ENCODE measurements around the gene DNAH9.

DNAH9 gene

DNA sequence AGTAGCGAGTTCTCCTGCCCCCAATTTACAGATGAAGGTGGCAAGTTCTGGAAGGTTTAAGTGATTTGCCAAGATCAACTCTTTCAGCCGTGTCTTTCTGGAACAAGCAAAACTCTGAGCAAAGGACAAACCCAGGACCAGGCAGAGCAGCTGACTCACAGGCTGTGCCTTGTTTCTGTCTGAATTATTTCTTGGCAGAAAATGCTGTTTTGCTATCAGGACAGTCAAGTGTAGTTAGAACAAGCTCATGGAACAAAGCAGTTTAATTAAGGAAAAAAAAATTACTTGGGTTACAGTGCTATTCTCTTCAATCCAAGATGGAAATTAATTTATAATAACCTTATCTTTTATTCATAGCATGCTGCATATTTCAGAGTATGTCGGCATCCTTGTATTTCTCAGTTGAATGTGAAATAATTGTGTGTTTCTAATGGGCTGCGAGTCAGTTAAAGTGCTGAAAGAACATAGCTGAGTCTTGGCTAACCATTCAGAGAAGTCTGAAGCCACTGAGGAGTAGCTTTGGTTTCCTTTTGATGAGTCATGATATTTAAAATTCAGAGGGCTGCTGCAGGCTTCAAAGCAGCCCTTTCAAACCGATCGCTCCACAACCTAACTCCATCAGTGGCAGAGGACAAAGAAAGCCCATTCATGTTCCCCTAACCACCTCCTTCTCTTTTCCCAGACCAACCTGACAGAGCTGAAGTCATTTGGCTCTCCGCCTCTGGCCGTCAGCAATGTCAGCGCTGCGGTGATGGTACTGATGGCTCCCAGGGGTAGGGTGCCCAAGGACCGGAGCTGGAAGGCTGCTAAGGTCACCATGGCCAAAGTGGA, 255.3 kb downstream of the DNAH9 start:
- DNase-seq: no peak

DNA sequence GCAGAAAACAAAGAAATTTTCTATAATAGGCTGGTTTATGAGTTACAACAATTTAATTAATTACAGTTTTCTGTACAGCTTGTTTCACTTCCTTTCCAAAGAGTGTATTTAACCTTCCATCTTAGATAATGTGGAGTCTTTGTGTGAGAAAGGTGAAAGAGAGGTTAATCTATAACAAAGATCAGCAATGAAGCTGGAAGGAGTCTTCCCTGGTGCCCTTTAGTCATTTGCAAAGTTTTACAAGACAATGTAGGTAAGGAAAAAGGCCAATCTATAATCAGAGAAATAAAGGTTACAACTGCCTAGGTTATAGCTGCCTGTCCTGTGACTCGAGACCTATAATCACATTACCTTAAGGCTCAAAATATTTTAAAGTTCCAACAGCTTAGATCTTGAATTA, 257.0 kb downstream of the DNAH9 start:
- no peak for DNase-seq

DNA sequence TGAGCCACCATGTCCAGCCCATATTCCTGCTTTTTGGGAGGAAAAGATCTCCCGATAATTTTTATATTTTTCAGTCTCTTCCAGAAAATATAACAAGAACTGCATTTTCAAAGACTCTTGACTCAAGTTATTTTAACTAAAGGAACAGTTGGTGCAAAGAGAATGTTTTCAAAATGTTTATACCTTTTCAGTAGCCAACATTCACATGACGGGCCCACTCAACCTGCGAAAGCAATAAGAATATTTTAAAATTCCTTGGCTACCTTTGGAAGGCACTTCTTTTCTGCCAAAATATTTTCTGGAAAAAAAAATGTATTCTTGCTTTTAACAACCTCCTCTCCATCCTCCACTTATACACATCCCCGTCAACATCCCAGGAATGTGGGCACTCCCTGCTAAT, 258.7 kb downstream of the DNAH9 start:
- no peak for DNase-seq

DNA sequence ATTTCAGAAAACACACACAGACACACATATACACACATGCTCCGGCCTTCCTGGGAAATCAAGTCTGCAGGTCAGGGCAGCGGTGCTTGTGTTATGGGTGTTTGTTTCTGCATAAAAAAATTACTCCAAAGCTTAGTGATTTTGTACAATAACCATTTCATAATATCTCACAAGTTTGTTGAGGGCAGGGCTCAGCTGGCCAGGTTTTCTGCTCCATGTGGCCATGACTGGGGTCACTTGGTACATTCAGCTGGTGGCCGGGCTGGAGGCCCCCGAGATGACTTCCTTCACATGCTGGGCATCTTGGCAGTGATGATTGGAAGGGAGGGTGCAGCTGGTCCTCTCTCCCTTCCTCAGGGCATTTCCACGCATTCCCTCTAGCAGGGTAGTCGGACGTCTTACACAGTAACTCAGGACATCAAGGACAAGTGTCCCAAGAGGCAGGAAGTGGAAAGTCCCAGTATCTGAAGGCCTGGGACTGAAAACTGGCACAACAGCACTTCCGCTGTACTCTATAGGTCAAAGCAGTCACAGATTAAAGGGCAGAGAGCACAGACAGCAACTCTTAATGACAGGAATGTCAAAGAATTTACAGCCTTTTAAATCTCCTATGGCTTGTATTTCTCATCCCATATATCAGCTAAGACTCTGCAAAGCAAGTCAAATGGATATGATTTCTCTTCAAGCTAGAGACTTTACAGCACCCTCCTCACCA, 271.6 kb downstream of the DNAH9 start:
- DNase-seq: no peak

DNA sequence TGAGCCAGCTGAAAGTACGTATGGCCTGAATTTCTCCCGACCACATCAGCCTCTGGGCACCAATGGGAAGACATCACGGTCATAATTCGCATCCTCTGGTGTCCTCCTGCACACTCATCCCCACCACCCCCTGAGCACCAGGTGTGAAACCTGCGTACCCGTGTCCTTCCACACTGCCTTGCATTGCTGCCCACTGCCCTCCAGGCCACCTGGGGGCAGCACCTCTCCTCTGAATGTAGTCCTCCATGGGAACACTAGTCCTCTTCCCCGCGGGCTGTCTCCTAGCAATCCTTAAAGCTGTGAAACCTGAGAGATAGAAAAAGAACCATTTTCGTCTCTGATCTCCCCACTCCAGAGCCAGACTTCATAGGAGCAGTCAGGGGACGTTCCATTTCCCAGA, 273.5 kb downstream of the DNAH9 start:
- DNase-seq: no peak

DNA sequence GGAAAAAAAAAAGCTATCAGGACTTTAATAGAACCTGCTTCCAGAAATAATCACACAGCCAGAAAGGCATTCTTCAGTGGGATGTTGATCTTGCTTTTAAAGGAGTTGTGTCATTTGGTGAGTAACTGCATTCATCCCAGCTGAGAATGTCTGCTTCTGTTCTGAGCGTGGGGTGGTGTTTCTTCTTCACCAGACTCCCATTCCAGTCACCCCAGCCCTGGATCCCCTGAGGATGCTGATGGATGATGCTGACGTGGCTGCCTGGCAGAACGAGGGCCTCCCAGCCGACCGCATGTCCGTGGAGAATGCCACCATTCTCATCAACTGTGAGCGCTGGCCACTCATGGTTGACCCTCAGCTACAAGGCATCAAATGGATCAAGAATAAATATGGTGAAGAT, 276.5 kb downstream of the DNAH9 start:
- DNase-seq: no peak

DNA sequence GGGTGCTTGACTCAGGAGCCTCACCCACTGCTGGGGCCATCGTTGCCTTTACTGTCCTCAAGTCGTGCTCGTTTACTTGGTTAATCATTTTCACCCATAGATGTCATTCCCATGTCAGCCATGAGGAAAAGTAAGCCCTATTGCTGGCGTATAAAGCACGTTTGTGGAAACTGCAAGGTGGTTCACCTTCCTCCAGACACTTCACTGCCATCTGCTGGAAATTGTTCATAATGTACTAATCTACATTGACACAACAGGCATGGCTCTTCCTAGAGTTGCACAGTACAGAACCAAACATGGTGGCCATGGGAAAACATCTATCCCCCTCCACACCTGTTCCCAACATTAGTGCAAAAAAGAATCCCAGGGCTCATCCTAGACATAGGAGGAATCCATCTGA, 282.4 kb downstream of the DNAH9 start:
- DNase-seq: no peak

DNA sequence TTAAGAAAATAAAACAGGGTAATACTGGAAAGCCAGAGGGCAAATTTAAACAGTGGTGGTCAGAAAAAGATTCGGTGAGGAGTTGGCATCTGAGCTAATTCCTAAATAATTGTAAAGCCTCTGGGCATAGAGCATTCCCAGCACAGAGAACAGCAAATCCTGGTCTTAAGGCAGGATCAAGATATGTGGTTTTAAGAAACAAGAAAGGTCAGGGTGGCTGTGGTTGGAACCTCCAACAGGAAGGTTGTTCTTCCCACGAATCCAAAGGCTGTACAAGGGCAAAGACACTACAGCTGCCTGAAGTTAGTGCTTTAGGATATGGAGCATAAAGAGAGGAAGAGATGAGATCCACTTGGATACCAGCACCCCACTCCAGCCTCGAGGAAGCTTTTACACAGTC, 284.4 kb downstream of the DNAH9 start:
- no peak for DNase-seq

DNA sequence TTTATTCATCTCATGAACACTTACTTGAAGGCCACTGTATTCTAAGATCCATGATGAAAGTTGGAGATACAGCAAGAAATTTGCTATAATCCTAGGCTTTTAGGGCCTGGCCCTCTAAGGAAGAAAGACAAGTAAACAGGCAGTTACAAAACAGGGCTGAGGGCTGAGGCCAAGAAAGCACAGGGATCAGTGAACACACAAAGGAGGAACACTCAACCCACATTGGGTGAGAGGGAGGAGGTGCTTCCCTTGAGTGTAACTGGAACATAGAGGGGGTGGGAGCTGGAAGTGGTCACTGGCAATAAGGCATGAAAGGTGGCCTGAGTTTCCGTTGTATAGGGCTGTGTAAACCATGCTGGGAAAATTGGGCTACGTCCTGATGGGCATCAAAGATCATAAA, 286.8 kb downstream of the DNAH9 start:
- DNase-seq: no peak

DNA sequence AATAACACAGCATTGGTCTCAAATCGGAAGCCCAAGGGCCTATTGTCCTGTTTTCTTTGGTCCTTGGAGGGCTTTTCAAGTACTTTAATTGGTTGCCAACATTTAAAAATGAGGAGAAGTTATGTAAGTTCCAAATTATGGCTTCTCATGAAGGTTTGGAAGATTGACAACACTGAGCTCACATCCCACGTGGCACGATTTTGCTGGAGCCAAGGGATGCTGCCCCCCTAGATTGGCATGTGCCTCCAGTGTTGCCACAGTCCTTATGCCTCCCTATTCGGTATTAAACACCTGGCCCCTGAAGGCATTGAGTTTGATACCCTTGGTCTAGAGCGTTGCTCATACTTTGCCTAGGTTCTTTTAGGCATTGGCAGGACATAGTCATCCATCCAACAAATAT, 291.0 kb downstream of the DNAH9 start:
- no peak for DNase-seq

DNA sequence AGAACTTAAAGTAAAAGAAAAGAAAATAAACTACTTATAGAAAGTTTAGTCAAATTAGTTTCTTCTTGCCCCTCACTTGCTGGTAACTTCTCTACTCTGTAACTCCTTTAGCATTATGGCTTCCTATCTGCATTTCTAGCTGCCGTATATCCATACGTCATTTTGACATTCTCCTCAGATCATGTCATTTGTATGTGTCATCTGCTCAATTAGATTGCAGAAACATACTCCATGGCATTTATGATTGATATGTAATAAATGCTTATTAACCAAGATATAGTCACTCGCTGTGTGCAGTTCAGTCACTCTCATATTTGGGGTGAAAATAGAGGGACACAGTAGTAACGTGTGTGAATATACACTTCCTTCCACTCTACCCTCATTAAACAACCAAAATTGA, 295.6 kb downstream of the DNAH9 start:
- DNase-seq: no peak

DNA sequence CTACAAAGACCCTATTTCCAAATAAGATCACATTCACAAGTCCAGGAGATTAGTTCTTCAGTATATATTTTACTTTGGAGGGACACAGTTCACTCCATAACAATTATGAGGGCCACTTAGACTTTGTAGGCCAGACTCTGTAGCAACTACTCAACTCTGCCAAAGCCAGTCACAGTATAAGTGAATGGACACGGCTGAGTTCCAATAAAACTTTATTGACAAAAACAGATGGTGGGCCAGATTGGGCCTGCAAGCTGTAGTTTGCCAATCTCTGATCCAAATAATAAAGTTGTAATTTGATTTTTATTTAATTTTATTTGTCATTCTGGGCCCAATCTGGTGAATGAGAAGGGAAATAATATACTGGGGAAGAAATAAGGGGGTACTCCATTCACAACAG, 297.9 kb downstream of the DNAH9 start:
- DNase-seq: no peak

DNA sequence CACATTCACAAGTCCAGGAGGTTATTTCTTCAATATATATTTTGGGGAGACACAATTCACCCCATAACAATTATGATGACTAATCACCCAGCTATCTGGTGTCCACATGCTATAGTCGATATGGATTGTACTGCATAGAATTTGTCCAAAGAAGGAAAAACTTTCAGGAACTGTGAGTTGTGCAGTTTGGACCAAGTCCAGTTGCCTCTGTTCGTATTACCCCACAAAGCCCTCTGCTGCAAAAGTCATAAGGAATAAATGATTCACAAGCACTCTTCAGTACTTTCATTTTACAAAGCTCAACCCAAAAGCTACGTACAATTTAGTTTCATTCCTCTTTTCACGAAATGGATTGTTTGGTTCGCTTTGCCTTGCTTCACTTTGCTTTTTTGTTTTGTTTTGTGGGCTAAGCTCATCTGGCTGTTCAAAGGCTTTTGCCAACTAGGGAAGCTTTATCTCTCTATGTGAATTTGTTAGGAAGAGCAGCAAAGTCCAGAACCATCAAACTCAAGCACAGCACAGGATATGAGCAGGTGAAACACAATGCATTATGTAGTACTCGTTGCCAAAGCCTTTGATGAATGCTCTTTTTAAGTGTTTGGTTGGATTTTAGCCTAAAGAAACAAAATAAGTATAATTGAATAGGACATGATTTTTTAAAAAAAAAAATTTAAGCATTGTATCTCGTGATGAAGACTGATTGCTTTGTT, 300.4 kb downstream of the DNAH9 start:
- DNase-seq: no peak

DNA sequence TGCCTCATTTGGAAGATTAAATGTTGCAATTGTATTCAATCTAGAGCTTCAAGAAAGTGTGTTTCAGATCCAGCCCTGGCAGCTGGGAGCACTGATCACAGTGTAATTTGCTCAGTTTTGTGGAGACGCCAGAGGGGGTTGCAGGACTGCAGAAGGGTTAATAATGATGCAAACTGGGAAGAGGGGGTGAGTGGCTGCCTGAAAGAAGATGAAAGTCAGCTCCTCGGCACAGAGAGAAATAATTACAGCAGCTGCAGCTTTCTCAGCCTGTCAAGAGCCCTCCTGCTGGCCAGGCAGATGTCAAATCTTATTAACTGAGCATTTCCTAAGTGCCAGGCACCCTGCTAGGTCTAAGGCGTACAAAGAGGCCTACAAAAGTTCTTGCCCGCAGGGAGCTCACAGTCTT, 301.3 kb downstream of the DNAH9 start:
- no peak for DNase-seq

DNA sequence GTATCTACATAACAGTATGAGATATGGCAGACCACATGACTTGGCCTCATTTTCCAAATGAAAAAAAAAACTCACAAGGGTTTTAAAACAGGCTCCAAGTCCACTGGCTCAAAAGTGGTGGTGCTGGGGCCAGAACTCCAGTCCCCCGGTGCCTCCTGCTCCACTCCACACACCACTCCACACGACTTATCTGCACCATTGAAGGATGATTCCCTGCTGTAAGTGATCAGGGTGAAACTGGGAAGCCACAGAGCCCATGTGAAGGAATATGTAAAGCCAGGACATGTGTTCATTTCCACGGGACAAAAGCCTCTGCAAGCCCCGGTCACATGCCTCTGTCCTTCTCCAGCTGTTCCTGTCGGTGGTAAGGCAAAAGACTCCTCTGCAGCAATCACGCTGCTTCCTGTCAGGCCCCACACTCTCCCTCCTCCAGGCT, 301.8 kb downstream of the DNAH9 start:
- no peak for DNase-seq

DNA sequence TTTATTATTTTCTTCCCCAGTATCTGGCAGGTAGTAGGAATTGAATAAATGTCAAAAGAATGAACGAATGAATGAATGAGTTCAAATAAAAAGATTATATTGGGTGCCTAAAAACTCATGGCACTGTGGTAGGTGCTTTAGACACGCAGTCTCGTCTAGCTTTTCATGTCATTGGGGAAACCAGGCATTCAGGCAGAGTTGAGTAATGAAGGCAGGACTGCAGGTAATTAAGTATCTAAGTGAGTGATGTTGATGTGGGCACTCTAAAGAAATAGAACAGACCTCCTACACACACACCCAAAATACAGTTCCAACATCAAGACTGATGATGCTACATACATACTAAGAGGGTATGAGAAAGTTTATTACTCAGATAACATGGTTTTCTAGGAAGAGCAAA, 302.4 kb downstream of the DNAH9 start:
- DNase-seq: no peak

DNA sequence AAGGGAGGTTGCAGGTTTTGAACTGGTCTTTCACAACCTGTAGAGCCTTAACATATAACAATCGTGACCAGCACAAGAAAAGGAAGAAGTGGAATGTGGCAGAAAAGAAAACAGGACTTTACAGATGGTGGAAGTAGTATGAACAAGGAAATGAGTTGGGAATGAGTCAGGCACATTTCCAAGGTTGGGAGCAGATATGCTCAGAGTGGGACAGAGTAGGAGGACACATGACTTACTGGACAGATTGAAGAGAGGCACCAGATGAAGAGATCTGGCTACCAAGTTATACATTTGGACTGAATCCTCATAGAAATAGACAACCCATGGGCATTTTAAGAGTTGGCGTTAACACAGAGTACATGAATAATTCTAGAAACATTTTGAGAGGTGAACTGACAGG, 303.7 kb downstream of the DNAH9 start:
- no peak for DNase-seq

DNA sequence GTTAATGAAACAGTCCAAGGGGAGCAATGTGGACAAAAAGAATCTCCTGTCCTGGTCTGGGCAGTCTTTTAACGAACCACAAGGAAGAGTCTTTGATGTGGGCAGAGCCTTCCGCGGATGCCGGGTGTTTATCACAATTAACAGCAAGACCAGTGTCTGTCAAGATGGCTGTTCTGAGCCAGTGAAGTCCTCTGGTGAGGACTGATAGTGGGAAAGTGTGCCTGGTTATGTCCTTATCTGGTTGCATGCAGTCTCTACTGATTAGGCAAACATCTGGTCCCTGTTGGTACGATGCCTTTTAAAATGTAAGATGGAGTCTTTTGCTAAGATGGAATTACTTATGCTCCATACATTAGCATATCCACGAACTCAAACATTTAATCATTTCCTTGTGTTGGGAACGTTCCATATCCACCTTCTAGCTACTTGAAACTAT, 310.5 kb downstream of the DNAH9 start:
- no peak for DNase-seq

DNA sequence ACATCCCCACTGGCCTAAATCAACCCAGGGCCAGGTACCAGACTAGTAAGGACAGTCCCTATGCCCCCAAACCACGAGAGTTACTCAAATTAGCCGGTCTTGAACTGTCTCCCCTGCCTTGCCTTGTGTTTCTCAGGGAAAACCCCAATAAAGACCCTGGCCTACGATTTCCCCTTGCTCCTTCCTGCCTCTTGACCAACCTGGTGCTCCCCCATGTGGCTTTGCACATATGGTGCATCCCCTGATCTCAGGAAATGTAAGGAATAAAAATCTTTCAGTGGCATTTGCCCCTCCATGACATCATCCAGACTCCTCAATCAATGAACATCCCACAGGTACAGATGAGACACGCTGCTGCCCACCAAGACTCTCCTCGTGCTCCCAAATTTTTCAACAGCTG, 311.1 kb downstream of the DNAH9 start:
- DNase-seq: no peak

DNA sequence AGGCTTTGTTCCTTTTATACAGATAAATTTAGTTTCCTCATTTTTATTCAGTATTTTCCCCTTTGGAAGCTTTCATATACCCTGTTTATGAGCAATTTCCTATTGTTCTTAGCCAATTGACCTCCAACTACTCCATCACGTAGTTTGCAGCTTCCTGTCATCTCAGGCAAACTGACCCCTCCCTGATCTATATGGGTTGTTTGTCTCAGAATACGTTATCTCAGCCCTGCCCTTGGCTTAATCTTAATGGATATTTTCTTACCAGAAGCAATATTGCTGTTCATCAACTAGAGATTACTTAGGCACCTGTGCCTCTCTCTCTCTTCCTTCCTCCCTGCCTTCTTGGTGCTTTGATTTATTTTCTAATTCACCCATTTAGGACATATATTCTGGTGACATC, 317.8 kb downstream of the DNAH9 start:
- DNase-seq: no peak

DNA sequence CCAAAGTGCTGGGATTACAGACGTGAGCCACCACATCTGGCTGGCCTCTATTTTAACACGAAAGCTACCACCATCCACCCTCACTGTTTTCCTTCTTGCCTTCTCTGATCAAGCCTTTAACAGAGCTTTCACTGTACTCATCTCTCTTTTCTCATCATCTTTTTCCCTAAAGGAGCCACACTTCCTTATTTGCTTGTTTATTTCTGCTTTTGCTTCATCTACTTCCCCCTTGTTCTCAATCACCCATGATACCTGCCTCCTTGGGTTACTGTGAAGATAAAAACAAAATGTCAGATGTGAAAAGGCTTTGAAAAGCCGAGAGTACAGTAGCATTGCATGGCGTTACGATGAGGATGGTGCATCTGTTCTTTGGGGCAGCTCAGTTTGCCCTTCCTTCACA, 319.1 kb downstream of the DNAH9 start:
- no peak for DNase-seq

DNA sequence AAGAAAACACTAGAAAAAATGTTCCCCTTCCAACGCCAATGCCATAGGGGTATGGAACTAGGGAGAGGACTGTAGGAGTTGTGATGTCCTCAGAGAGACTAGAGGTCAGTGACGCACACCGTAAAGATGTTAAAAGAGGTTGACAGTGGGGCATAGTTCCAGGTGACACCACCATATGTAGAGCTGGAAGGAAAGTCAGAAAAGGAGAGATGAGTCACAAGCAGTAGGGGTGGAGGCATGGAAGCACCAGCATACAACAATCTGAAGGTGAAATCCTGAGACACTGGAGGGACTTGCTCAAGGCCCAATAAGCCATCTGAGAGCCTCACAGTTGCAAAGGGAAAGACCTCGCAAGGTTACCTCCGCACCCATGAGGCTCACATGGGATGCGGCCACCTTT, 323.0 kb downstream of the DNAH9 start:
- DNase-seq: no peak

DNA sequence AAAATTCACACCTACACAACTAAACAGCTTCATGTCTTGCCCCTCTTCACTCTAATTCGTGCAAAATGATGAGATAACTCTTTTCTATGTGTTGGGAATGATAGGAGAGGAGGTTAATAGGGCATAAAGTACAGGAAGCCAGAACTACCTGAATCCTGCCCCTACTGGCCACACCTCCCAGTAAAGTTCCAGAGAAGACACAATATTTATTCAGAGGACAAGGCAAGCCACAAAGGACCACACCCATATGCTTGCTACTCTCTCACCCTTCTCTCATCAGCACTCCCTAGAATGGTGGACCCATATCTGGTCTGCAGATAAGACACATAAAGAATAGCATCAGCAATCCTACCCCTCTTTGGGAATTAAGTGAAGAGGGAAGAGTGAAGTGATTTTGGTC, 324.4 kb downstream of the DNAH9 start:
- DNase-seq: no peak

DNA sequence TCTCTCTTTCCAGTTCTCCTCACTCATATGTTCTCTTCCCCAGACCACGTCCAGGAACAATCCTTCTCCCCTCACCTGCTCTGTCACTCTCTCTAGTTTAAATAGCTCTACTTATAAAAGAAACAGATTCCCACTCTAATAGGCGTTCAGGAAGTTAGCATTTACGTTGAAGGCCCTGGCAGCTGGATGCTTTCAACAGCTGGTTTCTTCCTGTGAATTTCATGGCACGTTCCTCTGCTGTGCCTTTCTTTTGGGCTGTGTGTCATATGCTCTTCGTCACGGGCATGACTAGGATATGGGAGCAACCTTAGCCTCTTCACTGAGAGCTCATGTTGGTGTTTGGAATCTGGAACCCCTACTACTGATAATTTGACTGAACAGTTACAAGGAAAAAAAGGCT, 325.8 kb downstream of the DNAH9 start:
- DNase-seq: no peak
